Stimulated activated naive B cell treated with anti-CD40 and anti-IgM and Interleukin-4, amounts not matched to agents 10 μg/mL and 1 μg/mL and 100 μg/mL, for 72 hours (primary cell): ENCODE measurements around the gene RASA3.

Experiments used
- ATAC-seq, 2 donors: fragments of 150-1000 bp; cut with Tn5 transposase; replicated peaks; 2 replicates each; pipeline ENCODE4 v1.10.0; 2021; ENCODE audit warnings: moderate library complexity in 1 of 2
- DNase-seq: peaks from one replicate; pipeline ENCODE4 v3.0.0; 2021
- H3K27ac Mint-ChIP-seq: one replicate; pipeline ENCODE4 v1.8.0; 2022; ENCODE audit warnings: mild to moderate bottlenecking, mixed read lengths
- H3K27me3 Mint-ChIP-seq, 2 donors: one replicate each; pipeline ENCODE4 v1.8.0; 2022; ENCODE audit warnings: mixed read lengths in 2 of 2
- H3K36me3 Mint-ChIP-seq, 2 donors: one replicate each; pipeline ENCODE4 v1.8.0; 2022; ENCODE audit warnings: mixed read lengths in 2 of 2, mild to moderate bottlenecking in 1 of 2
- H3K4me1 Mint-ChIP-seq, 2 donors: one replicate each; pipeline ENCODE4 v1.8.0; 2022; ENCODE audit warnings: mixed read lengths in 2 of 2, mild to moderate bottlenecking in 1 of 2
- H3K4me3 Mint-ChIP-seq, 2 donors: one replicate each; pipeline ENCODE4 v1.8.0; 2022; ENCODE audit warnings: mild to moderate bottlenecking in 2 of 2, mixed read lengths in 2 of 2, moderate library complexity in 1 of 2
- H3K9me3 Mint-ChIP-seq, 2 donors: one replicate each; pipeline ENCODE4 v1.8.0; 2022; ENCODE audit warnings: mixed read lengths in 2 of 2, mild to moderate bottlenecking in 1 of 2

The RASA3 gene

DNA sequence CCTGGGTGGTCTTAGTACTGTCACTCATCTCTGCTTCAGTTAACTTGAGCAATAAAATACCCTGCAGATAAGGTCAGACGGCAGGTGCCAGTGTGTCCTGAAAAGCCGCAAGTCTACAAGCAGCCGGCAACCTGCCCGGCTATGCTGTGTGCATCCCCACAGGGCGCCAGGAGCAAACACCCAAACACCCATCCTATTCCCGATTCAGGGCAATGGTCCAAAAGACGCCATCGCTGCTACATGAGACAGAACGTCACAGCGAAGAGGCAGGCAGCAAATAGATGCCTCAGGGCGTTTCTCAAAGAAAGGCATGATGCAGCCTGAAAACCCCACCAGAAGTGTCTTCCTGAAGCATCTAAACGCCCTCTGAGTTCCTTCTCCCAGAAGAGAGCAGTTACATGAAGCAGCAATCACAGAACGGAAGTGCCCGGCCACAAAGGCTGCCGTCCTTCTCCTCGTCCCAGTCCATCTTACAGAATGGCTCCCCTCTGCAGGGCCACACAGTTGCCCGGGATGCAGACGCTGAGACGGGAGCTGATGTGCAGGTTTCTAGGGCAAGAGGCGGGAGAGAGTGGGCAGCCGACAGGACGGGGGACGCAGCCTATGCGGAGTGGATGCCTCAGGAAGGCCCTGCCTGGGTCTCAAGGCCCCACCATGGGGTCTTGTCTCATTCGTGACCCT is 35.1 kb downstream of the RASA3 start:
- Mint-ChIP-seq H3K4me1 (peaks cover 40 to 57% of the 10 kb centered on the region in 2 donors), H3K27ac (peak overlapping the region; percentile 73), H3K36me3 (peaks cover 8 to 37% of the 10 kb centered on the region in 2 donors), H3K4me3 (no peak overlapping the region), H3K9me3 (peaks cover 5 to 10% of the 10 kb centered on the region in 2 donors), H3K27me3 (no peaks in the 10 kb centered on the region)
- DNase-seq: no peak
- ATAC-seq: no peak

DNA sequence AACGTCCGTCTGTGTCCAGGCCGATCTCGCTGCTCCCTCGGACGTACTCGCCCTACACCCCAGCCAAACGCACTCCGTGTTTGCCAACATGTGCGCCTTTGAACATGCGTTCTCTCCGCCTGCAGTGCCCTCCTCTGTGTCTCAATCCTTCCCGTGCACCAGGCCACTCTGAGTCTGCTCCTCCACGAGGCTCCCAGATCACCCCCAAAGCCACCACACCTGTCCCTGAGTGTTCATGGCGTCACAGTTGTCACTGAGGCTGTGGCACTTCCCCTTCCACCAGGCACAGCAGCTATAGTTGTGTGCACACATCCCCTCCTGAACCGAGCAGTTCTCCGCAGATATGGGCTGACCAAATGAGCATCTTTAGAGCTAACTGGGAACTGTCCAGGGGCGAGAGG is 35.6 kb downstream of the RASA3 start:
- H3K27ac Mint-ChIP-seq: peak overlapping the region; percentile 75
- no peaks in the 10 kb centered on the region for H3K27me3 Mint-ChIP-seq
- H3K4me1 Mint-ChIP-seq: peaks cover 40 to 53% of the 10 kb centered on the region in 2 donors
- no peak for ATAC-seq
- peaks cover 9 to 15% of the 10 kb centered on the region in 2 donors for H3K9me3 Mint-ChIP-seq
- H3K36me3 Mint-ChIP-seq: peaks cover 13 to 42% of the 10 kb centered on the region in 2 donors
- H3K4me3 Mint-ChIP-seq: no peak overlapping the region
- DNase-seq: no peak

DNA sequence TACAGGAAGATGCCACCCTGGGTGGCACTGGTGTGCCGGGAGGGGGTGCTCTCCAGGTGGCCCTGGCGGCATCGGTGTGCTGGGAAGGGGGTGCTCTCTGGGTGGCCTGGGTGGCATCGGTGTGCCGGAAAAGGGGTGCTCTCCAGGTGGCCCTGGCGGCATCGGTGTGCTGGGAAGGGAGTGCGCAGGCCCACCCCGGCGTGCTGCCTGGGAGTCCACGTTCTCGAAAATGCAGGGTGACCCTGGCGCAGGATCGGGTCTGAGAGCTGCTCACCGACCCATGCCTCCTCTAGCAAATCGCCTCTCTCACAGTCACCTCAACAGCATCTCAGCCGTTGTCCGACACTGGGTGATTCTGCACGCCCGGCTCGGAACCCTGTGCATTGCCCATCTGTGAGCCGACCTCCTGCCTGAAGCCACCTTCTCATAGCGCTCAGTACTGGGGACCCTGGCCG is 36.4 kb downstream of the RASA3 start:
- H3K27me3 Mint-ChIP-seq: no peaks in the 10 kb centered on the region
- peaks cover 40 to 49% of the 10 kb centered on the region in 2 donors for H3K4me1 Mint-ChIP-seq
- no peak for ATAC-seq
- H3K9me3 Mint-ChIP-seq: peaks cover 13 to 21% of the 10 kb centered on the region in 2 donors
- no peak overlapping the region for H3K4me3 Mint-ChIP-seq
- peaks cover 17 to 49% of the 10 kb centered on the region in 2 donors for H3K36me3 Mint-ChIP-seq
- H3K27ac Mint-ChIP-seq: peak overlapping the region; percentile 47
- no peak for DNase-seq

DNA sequence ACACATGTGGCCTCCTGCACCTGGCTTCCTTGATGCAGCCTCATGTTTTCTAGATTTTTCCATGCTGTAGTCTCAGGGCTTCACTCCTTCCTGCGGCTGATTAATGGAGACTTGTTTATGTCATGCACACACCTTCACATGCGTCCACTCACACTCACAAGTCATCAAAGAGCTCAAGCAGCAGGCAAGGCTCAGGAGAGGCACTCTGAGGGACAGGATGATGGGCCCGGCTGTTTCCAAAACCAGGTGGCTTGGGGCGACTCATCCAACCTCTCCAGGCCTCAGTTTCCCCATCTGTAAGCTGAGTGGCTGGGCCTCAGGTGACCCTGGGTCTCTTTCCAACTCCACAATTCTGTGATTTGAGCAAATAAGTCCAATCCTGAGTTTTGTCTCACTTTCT is 36.9 kb downstream of the RASA3 start:
- peaks cover 39 to 45% of the 10 kb centered on the region in 2 donors for H3K4me1 Mint-ChIP-seq
- no peaks in the 10 kb centered on the region for H3K27me3 Mint-ChIP-seq
- no peak overlapping the region for H3K4me3 Mint-ChIP-seq
- ATAC-seq (no peak), DNase-seq (no peak)
- H3K36me3 Mint-ChIP-seq: peaks cover 19 to 51% of the 10 kb centered on the region in 2 donors
- H3K27ac Mint-ChIP-seq: peak overlapping the region; percentile 31
- H3K9me3 Mint-ChIP-seq: peaks cover 15 to 21% of the 10 kb centered on the region in 2 donors

DNA sequence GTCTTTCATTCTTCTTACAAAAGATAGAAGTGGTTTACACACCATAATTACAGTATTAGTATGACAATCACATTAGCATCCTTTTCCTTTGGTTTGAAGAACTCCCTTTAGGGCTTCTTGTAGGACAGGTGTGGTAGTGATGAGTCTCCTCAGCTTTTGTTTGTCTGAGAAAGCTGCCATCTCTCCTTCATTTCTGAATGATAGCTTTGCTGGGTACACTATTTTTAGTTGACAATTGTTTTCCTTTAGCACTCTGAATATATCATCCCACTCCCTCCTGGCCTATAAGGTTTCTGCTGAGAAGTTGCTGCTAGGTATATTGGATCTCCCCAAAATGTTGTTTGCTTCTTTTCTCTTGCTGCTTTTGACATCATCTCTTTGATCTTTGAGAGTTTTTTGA is 39.3 kb downstream of the RASA3 start:
- no peak for ATAC-seq
- no peak for DNase-seq
- Mint-ChIP-seq H3K9me3 (peaks cover 17 to 21% of the 10 kb centered on the region in 2 donors), H3K4me1 (peaks cover 34 to 51% of the 10 kb centered on the region in 2 donors), H3K36me3 (peaks cover 20 to 48% of the 10 kb centered on the region in 2 donors), H3K27me3 (no peaks in the 10 kb centered on the region), H3K27ac (no peak overlapping the region), H3K4me3 (no peak overlapping the region)

DNA sequence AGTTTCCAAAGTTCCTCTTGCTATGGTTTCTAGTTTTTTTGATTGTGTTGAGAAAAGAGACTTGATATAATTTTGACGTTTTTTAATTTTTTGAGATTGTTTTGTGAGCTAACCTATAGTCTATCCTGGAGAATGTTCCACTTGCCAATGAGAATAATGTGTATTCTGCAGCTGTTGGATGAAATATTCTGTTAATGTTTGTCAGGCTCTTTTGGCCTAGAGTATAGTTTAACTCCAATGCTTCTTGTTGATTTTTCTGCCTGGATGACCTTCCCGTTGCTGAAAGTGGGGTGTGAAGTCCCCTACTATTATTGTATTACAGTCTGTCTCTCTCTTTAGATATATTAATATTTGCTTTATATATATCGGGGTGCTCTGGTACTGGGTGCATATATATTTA is 40.0 kb downstream of the RASA3 start:
- Mint-ChIP-seq H3K36me3 (peaks cover 20 to 42% of the 10 kb centered on the region in 2 donors), H3K27me3 (no peaks in the 10 kb centered on the region), H3K27ac (no peak overlapping the region), H3K4me1 (peaks cover 28 to 45% of the 10 kb centered on the region in 2 donors), H3K9me3 (peaks cover 17 to 21% of the 10 kb centered on the region in 2 donors), H3K4me3 (no peak overlapping the region)
- ATAC-seq (no peak), DNase-seq (no peak)

DNA sequence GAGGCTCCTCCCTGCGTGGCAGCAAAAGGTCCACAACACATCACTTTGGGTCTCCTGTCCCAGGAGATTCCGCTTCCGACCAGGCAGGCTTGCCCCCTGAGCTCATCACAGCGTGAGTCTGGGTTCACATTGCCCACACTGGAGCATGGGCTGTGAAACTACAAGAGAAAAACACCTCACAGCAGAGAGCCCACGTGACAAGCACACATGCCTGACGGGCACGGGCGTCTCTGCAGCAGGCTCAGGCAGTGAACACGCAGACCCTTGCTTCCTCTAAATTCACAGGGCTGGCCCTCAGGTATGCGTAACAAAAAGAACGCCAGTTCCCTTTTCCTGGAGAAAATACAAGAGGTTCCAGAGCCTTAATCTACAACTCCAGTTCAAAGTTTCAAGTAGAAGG is 41.9 kb downstream of the RASA3 start:
- ATAC-seq (peak; percentile 92 to 95), DNase-seq (no peak)
- Mint-ChIP-seq H3K4me1 (peaks cover 11 to 26% of the 10 kb centered on the region in 2 donors), H3K36me3 (peaks cover 20 to 30% of the 10 kb centered on the region in 2 donors), H3K27ac (peak overlapping the region; percentile 93), H3K27me3 (no peaks in the 10 kb centered on the region), H3K4me3 (peak overlapping the region; percentile 51 to 71), H3K9me3 (peaks cover 17 to 21% of the 10 kb centered on the region in 2 donors)

DNA sequence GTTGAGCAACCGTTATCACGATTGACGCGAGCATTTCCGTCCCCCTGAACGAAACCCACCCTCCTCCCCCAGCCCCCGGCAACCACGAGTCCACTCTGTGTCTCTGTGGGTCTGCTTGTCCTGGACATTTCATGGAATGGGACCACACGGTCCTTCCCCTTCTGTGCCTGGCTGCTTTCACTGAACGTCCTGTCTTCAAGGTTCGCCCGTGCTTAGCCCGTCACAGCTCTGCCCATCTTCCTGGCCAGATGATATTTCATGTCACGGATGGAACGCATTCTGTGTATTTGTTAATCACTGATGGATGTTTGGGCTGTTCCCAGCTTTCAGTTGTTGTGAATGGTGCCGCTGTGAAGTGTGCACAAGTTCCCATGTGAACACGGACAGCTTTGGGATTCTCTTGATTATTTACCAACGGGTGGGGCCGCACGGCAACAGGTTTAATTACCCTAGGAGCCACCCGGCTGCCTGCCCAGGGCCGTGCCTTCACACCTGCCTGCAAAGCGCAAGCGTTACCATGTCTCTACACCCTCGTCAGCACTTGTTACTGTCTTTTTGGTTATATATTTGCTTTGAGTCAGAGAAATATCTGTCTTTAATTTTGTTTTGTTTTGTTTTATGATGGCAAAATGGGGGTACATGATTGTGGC is 42.5 kb downstream of the RASA3 start:
- Mint-ChIP-seq H3K27ac (peak overlapping the region; percentile 93), H3K36me3 (peaks cover 20 to 30% of the 10 kb centered on the region in 2 donors), H3K27me3 (no peaks in the 10 kb centered on the region), H3K9me3 (peaks cover 17 to 21% of the 10 kb centered on the region in 2 donors), H3K4me1 (peaks cover 8 to 26% of the 10 kb centered on the region in 2 donors), H3K4me3 (peak overlapping the region in 1 of 2 donors; percentile 51)
- ATAC-seq (no peak), DNase-seq (no peak)

DNA sequence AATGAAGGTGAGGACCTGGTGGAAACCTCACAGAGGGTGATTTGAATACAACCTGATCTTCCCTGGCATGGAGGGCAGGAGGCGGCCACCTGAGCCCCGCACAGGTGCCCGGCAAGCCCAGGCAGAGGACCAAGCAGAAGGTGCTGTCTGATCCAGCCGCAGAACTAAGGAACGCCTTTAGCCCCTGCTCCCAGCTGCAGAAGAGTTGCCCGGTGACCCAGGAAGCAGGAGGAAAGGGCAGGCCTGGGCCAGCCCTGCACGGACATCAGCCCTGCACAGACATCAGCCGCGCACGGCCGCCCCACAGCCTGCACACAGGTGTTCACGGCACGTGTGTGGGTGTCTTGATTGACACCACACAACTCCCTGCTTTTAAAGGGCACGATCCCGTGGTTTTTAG is 43.1 kb downstream of the RASA3 start:
- no peaks in the 10 kb centered on the region for H3K27me3 Mint-ChIP-seq
- no peak overlapping the region for H3K27ac Mint-ChIP-seq
- peaks cover 20 to 30% of the 10 kb centered on the region in 2 donors for H3K36me3 Mint-ChIP-seq
- peaks cover 17 to 21% of the 10 kb centered on the region in 2 donors for H3K9me3 Mint-ChIP-seq
- peaks cover 8 to 26% of the 10 kb centered on the region in 2 donors for H3K4me1 Mint-ChIP-seq
- no peak overlapping the region for H3K4me3 Mint-ChIP-seq
- no peak for DNase-seq
- no peak for ATAC-seq

DNA sequence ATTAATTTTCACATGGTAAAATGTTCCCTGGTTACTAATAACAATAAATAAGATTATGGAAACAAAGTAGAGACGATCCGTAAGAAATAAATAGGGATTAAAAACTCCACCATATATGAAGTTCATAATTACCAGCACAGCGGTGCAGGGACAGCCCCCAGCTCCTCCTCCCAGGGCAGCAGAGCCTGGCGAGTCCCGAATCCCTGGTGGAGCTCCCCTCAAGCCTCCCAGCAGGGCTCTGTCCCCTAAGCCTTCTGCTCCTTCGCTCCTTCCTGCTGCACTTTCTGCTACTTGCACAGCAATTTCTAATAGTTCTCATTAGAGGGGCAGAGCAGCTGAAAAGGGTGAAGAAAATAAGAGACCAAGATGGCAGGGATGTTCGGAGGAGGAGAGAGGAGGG is 43.6 kb downstream of the RASA3 start:
- H3K9me3 Mint-ChIP-seq: peaks cover 17 to 20% of the 10 kb centered on the region in 2 donors
- no peak for DNase-seq
- no peaks in the 10 kb centered on the region for H3K27me3 Mint-ChIP-seq
- ATAC-seq: no peak
- peaks cover 8 to 22% of the 10 kb centered on the region in 2 donors for H3K4me1 Mint-ChIP-seq
- peak overlapping the region; percentile 26 for H3K27ac Mint-ChIP-seq
- peaks cover 18 to 26% of the 10 kb centered on the region in 2 donors for H3K36me3 Mint-ChIP-seq
- no peak overlapping the region for H3K4me3 Mint-ChIP-seq

DNA sequence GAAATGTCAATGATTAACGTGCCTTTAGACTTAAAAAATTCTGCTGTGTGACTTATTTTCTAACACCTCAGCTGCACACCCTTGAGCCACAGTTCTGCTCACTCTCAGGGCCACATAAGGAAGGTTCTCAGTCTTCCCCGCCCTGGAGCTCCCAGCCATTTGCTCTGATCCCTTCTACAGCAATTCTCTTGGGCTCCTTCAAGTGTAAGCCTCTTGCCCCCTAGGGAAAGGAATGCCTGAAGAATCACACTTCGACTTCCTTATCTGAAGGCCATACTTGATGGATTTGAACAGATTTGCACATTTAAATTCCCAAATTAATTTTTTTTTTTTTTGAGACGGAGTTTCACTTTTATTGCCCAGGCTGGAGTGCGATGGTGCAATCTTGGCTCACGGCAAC is 44.2 kb downstream of the RASA3 start:
- peaks cover 11 to 14% of the 10 kb centered on the region in 2 donors for H3K9me3 Mint-ChIP-seq
- peaks cover 12 to 21% of the 10 kb centered on the region in 2 donors for H3K36me3 Mint-ChIP-seq
- no peaks in the 10 kb centered on the region for H3K27me3 Mint-ChIP-seq
- H3K27ac Mint-ChIP-seq: no peak overlapping the region
- no peak overlapping the region for H3K4me3 Mint-ChIP-seq
- ATAC-seq: no peak
- peaks cover 6 to 16% of the 10 kb centered on the region in 2 donors for H3K4me1 Mint-ChIP-seq
- DNase-seq: no peak

DNA sequence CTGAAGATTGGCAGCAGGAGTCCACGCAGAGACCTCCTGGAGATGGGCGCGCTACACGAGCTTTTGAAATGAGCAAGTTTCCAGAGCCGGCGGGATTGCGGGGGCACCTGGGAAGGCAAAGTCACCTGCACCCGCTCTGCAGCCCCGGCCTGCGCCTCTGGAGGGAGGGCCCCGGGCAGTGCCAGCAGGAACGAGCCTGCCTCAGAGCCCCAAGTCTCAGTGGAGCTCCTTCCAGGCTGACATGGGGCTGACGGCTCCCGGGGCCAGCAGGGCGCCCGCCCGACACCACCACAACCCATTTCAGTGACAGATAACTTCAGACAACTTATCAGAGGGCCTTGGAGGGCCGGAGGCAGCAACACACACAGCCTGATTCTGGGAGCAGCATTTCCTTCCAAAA is 45.0 kb downstream of the RASA3 start:
- H3K9me3 Mint-ChIP-seq: peaks cover 11 to 12% of the 10 kb centered on the region in 2 donors
- peaks cover 12 to 20% of the 10 kb centered on the region in 2 donors for H3K36me3 Mint-ChIP-seq
- ATAC-seq (no peak), DNase-seq (no peak)
- no peak overlapping the region for H3K27ac Mint-ChIP-seq
- no peak overlapping the region for H3K4me3 Mint-ChIP-seq
- H3K27me3 Mint-ChIP-seq: no peaks in the 10 kb centered on the region
- H3K4me1 Mint-ChIP-seq: peaks cover 6 to 16% of the 10 kb centered on the region in 2 donors

DNA sequence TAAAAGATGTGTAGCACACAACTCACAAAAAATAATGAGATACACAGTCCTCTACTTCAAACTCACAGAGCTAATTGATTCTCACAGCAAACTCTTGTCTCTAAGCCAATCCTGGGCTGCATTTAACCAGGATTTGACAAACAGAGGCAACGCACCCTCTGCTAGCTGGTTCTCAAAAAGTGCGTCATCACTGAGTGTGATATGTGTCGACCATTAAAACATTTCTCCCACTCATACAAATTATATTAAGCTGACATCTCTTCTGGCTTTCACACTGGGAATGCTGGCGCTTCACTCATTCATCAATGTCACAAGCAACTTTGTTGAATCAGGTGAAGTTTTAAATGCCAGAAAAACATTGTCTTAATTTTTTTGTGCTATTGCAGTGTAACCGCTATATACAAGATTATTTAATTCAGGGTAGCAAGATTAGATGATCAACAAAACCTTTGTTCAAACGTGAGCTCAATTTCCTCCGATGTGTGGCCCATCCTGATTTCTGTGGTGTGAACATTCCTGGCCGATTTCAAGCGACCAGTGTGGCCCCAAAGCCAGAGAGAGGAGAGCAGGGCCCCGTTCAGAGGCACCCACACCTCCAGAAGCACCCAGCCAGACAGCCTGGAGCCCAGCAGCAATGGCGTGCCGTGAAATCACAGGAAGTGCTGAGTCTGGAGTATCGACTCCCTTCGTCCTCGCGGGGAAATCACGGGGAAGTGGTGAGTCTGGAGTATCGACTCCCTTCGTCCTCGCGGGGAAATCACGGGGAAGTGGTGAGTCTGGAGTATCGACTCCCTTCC is 49.4 kb downstream of the RASA3 start:
- peaks cover 4 to 26% of the 10 kb centered on the region in 2 donors for H3K4me1 Mint-ChIP-seq
- no peak overlapping the region for H3K4me3 Mint-ChIP-seq
- H3K36me3 Mint-ChIP-seq: peaks cover 0 to 5% of the 10 kb centered on the region in 2 donors
- H3K27me3 Mint-ChIP-seq: no peaks in the 10 kb centered on the region
- ATAC-seq: no peak
- no peak for DNase-seq
- no peak overlapping the region for H3K27ac Mint-ChIP-seq
- H3K9me3 Mint-ChIP-seq: no peaks in the 10 kb centered on the region
